Measurements from ENCODE around the gene DIO1.

The DIO1 gene

DNA sequence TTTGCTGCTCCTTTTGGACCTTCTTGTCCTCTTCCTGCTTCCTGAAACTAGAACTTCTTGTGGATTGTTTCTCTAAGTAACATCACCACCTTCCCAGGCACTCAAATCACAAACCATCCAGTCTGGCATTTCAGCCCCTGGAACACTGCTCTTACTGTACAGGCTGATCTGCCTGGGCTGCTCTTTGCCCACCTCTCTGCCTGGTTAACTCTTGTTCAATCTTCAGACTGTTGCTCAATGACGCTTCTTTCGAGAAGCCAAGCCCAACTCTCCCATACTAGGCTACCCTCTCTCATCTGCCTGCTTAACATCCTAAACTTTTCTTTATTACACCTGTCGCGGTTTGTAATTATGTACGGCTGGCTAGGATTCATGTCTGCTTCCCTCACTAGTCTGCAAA lies 657 bp downstream of the DIO1 start:
- DNase-seq (ENCODE audit: low spot score) = no peak

DNA sequence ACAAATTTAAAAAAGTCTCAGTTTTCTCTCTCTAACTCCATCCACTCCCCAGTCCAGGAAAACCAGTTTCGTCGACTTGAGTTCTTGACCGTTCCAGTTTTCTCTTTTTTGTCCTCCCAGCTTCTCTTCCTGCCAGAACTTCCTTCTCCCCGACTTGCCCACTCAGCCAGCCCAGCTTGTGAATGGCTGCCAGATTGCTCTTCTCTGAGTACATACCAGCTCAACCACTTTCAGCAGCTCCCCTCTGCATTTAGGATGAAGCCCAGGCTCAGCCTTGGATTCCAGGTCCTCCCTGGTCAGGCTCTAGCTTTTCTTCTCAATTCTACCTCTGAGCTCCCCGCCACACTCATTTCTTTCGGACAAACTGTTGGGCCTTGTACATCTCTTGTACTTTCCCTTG lies 1.4 kb downstream of the DIO1 start:
- peak; percentile 21 for DNase-seq (ENCODE audit: low spot score)

DNA sequence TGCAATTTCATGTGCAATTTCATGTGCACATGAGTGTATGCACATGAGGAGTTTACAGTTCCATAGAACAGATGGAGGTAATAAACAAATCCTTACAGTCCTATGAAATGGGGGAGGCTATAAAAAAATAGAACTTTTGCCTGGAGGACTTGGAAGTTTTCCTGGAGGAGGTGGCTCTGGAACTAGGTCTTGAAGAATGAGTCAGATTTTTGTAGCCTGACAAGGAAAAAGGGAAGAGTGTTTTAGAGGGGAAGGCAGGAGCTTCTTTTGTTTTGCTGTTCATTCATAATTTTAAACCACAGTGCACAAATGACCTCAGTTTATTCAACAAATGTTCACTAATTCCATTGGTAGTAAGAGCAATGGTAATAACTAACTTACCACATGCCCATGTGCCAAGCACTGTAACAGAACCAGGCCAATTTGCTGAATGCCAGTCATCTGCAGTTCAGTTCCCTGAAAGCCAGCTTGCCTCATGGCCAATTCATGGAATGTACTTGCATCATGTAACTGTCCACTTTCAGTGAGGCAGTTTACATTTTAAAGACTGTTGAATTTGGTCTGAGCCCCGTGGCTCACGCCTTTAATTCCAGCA lies 2.7 kb downstream of the DIO1 start:
- DNase-seq (ENCODE audit: low spot score) = peak; percentile 75

DNA sequence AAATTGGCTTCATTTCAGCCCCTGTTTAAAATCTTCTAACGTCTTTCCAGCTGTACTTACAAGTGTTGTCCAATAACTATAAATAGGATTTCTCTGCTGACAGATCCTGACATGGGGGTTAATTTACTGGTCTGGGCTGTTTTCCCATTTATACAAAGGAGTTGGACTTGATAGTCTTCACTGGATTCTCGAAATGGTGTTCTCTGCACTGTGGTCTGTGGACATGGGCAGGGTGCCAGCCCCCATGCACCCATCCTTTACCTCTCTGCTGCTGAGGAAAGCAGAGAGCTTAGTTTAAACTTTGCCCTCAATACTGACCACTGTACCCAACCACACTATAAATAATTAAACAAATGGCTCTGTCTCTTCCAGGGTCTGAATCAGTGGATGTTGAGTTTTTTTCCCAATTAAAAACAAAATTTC lies 5.2 kb downstream of the DIO1 start:
- peak; percentile 42 for DNase-seq (ENCODE audit: low spot score)

DNA sequence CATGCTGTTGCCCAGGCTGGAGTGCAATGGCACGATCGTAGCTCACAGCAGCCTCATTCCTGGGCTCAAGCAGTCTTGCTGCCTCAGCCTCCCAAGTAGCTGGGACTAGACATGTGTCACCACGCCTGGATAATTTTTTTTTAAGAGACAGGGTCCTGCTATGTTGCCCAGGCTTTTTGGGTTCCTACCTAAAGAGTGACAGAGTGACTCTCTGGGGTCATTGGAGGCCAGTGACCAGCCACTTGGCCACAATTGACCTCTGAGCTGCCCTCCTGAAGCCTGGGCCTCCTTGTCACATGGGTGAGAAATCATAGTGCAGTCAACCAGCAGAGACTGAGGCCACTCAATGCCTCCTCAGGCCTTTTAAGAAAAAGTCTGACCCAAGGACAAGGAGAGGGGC lies 5.7 kb downstream of the DIO1 start:
- no peak for DNase-seq (ENCODE audit: low spot score)

DNA sequence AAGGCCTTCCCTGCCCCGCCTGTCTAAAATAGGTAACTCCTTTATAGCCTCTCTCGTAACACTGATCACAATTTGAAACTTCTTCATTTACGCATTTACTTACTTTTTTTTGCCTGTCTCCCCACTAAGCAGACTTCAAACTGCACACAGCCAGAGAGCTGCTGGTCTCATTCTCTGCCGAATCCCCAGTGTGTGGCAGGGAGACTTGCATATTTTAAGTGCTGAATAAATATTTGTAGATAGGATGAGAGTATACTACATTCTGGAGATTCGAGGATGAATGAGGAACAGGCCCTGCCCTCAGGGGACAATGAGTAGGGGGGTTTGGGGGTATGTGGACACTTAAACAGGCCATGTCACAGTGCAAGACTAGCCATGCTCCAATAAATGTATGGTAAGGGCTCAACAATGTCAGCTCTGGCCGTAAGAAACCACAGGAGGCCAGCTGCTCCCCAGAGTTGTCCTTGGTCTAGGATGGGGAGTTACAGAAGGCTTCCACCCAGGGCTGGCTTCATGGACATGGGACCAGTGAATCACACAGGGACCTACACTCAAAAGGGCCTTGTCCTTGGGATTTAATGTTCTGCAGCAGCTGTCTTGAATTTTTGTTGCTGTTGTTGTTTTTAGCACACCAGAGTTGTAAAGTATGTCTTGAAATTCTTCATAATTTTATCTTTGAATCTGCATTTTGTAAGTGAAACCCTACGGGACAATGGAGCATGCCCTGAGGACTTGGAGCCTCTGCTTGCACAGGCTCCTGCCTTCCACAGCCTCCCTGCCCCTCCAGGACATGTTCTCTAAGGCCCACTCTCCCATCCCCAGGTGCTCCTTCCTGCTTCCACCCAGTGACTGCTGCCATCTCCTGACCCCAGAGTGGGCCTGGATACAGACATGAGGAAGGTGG lies 8.5 kb downstream of the DIO1 start:
- no peak for DNase-seq (ENCODE audit: low spot score)

DNA sequence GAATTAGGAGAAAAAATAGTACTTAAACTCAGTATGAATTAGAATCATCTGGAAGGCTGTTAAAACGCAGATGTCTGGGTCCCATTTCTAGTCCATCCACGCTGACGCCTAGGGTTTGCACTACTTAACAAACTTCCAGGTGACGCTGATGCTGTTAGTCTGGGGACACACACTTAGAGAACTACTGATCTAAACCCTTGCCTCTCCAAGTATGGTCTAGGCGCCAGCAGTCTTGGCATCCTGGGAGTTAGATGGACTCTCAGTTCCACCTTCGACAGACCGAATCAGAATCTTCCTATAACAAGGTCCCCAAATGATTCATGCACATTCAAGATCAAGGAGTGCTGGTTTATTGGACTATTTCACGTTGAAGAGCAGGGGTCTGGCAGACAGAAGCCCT lies 11.5 kb downstream of the DIO1 start:
- no peak for DNase-seq (ENCODE audit: low spot score)

- DNase-seq (ENCODE audit: low spot score) = no peak
These were observed 12.1 kb downstream of the DIO1 start for GRCh38 chr1:53906121-53906520.

GRCh38 chr1:53909946-53910345 lies 16.0 kb downstream of the DIO1 start:
- DNase-seq (ENCODE audit: low spot score) = peak; percentile 13

- DNase-seq (ENCODE audit: low spot score) = no peak
These were observed 17.5 kb downstream of the DIO1 start for GRCh38 chr1:53911442-53911841.

DNA sequence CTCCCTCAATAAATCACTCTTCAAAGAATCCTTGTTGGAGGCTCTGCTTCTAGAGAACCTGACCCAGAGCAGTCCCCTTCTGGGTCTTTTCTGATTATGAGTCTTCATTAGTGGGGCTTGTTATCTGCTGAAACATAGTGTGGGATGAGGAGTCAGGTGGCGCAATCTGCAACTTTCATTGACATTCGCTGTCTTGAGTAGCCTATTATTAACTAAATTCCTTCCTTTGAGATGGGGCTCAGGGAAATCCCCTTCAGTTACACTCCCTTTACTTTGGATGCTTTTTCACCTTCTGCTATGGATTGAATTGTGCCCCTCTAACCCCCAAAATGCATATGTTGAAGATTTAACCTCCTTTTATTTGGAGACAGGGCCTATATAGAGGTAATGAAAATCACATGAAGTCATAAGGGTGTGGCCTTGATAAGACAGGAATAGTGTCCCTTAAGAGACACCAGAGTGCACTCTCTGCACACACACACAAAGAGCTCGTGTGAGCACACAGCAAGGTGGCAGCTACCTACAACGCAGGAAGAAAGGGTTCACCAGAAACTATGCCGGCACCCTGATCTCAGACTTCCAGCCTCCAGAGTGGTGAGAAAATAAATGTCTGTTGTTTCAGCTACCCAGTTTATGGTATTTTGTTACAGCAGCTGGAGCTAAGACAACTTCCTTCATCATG lies 19.5 kb downstream of the DIO1 start:
- DNase-seq (ENCODE audit: low spot score) = no peak

DNA sequence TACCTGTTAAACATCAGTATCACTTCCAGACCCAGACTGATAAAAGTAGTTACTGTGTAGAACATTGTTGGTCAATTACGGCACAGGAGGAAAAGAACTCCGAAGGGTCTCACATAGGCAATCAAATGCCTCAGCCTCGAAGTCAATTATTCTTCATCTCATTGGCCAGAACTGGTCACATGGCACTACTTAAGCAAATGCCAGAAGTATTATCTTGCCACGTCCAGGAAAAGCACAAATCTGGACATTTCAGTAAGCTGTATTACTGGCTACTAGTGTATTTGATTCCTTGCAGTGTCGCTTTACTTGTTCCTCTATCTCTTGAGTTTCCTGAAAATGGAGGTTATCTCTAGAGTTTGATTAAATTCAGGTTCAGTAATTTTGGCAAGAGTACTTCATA lies 24.4 kb downstream of the DIO1 start:
- no peak for DNase-seq (ENCODE audit: low spot score)

DNA sequence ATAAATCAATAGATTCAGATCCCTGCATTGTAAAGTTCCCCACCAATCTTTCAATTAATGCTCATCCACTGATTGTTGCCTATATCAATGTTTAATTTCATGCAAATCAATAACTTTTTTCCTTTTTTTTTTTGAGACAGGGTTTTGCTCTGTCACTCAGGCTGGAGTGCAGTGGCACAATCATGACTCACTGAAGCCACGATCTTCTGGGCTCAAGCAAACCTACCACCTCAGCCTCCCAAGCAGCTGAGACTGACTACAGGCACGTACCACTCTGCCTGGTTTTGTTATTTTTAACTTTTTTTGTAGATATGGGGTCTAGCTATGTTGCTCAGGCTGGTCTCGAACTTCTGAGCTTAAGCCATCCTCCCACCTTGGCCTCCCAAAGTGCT lies 25.7 kb downstream of the DIO1 start:
- DNase-seq (ENCODE audit: low spot score) = no peak

- DNase-seq (ENCODE audit: low spot score) = no peak
These were observed 33.4 kb downstream of the DIO1 start for GRCh38 chr1:53927376-53927881.

- DNase-seq (ENCODE audit: low spot score) = no peak
These were observed 35.4 kb downstream of the DIO1 start for GRCh38 chr1:53929246-53929960.

DNA sequence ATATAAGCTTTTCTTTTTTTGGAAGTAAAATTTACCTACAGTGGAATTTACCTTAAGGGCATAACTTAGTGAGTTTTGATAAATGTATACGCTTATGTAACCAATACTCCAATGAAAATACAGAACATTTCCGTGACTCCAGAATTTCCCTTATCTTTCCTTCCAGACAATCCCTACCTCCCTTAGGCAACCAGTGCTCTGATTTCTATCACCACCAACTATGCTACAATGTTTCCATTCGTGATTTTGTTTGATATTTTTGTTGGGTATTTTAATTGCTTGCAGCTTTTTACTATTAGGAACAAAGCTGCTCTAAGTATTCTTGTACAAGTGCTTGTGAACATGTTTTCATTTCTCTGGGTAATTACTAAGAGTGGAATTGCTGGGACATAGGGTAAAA lies 36.9 kb downstream of the DIO1 start:
- DNase-seq (ENCODE audit: low spot score) = no peak

GRCh38 chr1:53931523-53931922 lies 37.5 kb downstream of the DIO1 start:
- DNase-seq (ENCODE audit: low spot score) = no peak

GRCh38 chr1:53934170-53934765 lies 40.3 kb downstream of the DIO1 start:
- DNase-seq (ENCODE audit: low spot score) = no peak

- no peak for DNase-seq (ENCODE audit: low spot score)
These were observed 42.4 kb downstream of the DIO1 start for GRCh38 chr1:53936430-53936829.

- DNase-seq (ENCODE audit: low spot score) = no peak
These were observed 44.3 kb downstream of the DIO1 start for GRCh38 chr1:53938136-53938830.
